DMS114 treated with DMSO at 0.1 percent for 48 hours (cell line): Measurements from ENCODE around the gene TRIP11.
"Not testable (repeated sequence)": the region's sequence is repeated elsewhere in the genome, so short reads cannot be mapped to it uniquely, and the experiment has no call there.

Experiments used
- DNase-seq: peaks from one replicate; lab custom pipeline; 2025; ENCODE audit not compliant: unreplicated experiment; lab: John Stamatoyannopoulos, UW

Gene TRIP11

DNA sequence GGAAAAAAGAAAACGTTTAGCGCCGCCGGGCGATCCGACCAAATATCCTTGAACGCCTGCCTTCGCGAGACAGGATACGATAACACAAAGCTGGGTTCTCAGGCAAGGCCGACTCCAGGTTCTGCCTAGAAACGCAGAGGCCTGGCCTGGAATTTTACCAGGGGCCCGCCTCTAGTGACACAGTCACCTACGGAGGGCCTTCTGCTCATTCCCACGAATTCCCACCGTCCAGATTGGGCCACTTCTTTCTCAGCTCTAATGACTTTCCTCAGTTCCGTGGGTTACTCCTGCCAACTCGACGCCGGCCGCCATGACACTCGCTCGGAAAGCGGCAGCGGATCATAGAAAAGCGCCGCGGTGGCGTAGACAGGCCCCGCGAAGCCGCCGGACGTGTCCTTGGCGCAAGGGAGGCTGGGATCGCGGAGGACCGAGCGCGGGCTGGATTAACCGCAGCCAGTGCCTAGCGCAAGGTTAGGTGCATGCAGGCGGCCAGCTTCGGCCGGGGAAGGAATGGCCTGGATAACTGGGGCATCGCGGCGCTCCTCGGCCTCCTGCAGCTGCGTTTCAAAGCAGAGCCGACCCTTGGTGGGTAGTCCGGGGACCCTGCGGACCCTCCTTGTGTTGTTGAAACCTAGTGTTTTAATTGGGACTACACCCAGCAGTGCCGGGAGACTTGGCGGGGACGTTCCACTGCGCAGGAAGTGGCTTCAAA, at the start of gene TRIP11:
Gene TRIP11, minus strand, starts transcription at position 341 of the 712 bp plus-strand sequence. CDS start 374 bp downstream, outside the sequence.
- DNase-seq, result peak; percentile 81

DNA sequence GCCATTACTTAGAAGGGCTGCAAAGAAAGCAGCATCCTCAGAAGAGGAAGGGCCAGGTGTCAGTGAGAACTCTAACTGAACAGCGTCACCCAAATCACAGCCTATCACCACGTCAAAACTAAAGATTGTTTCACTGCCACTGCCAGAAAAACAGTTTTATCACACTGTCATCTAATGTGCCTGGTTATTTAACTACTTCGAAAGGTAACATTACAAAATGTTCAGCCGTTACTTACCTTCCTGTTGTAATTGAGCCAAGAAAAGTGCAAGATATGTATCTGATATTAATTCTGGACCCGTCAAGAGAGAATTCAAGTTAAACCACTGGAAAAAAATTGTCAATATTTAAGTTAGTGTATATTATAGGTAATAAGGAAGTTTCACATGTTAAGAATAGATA, 48.6 kb upstream of the TRIP11 start:
- DNase-seq, result no peak

DNA sequence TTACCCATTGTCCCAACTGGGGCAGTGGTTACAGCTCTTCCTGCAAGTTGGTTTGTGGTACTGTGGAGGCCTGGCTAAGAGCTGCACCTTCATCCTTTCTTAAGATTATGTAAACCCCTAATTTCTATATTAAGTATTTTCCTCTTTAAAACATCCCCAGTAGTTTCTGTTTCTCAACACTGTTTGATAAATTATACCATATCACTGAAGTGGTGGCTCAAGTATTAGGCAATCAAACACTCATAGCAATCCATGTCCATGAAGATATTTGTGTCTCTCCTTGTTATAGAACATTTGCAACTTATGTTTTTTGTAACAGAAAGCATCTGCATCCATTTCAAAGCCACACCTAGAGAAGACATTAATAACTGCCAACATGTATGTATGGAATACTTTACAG, 34.7 kb upstream of the TRIP11 start:
- DNase-seq, result no peak

DNA sequence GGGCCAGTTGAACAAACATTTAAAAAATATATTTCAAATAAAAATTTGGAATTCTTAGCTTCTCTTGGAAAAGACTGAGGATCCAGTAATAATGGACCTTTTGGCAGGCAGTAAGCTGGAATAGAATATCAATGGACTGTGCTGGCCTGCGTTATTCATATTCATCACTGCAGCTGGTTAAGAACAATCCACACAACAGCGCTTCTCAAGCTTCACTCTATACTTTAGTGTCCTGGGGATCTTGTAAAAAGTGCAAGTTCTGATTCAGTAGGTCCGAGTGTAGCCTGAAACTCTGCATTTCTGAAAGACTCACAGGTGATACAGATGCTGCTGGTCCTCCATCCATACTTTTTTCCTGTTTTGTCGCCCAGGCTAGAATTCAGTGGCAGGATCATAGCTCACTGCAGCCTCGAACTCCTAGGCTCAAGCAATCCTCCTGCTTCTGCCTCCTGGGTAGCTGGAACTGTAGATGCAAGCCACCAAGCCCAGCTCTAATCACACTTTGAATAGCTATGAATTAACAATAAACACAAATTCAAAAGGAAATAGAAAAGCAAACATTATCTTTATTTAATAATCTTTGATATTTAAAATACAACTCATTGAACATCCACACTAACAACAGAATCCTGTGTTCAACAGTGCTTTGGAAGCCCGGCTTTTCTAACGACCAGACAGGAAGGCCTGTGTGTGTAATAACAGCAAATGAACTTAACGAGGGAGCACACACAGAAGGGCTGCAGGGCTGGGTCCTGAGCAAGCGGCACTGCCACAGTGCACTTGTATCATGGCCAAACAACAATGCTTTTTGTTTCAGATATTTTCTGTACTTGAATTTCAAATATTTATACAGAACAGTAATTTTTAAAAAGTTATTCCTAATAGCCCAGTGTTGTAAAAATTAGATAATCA, 18.4 kb upstream of the TRIP11 start:
- no peak for DNase-seq

DNA sequence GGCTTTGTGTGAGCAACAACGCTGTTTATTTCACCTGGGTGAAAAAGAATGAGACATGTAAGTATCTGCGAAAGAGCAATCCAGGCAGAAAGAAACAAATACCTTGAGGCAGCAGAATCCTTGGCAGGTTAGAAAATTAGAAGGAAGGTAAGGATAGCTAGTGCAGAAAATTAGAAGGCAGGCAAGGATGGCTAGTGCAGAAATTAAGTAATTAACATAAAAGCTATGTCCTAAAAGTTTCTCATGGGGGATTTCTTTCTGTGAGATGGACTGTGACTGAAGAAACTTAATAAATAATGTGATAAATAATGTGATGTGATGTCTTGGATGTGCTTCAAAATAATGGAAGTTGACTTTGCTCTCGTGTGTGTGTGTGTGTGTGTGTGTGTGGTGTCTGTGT, 9.9 kb upstream of the TRIP11 start:
- no peak for DNase-seq

DNA sequence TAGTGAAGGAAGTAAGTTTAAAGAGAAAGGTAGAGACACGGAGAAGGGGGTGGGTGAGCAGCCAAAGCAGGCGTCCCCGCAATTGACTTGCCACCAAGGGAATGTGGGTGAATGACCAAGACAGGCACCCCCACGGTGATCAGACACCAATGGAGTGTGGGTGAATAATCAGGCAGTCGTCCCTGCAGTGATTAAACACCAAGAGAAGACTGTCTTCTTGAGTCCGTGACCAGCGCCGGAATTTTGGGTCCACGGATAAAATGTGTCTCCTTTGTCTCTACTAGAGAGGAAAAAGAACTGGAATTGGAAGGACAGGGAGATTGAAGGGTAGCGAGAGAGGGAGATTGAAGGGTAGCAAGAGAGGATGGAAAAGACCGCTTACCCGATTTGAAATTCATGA, 9.4 kb upstream of the TRIP11 start:
- not testable (repeated sequence) for DNase-seq

DNA sequence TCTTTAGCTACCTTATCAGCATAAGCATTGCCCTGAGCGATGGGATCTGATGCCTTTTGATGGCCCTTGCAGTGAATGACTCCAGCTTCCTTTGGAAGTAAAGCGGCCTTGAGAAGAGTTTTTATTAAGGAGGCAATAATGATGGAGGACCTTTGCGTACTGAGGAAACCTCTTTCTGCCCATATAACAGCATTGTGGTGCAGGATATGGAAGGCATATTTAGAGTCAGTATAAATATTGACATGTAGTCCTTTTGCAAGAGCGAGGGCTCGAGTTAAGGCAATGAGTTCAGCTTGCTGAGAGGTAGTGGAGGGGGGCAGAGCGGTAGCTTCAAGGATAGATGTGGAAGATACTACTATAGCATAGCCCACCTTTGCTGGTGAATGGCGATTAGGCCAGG, 6.0 kb upstream of the TRIP11 start:
- DNase-seq, result not testable (repeated sequence)

DNA sequence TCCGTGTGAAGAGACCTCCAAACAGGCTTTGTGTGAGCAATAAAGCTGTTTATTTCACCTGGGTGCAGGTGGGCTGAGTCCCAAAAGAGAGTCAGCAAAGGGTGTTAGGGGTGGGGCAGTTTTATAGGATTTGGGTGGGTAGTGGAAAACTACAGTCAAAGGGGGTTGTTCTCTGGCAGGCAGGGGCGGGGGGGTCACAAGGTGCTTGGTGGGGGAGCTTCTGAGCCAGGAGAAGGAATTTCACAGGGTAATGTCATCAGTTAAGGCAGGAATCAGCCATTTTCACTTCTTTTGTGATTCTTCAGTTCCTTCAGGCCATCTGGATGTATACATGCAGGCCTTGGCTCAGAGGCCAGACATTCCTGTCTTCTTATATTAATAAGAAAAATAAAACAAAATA, 1.9 kb upstream of the TRIP11 start:
- DNase-seq, result not testable (repeated sequence)

DNA sequence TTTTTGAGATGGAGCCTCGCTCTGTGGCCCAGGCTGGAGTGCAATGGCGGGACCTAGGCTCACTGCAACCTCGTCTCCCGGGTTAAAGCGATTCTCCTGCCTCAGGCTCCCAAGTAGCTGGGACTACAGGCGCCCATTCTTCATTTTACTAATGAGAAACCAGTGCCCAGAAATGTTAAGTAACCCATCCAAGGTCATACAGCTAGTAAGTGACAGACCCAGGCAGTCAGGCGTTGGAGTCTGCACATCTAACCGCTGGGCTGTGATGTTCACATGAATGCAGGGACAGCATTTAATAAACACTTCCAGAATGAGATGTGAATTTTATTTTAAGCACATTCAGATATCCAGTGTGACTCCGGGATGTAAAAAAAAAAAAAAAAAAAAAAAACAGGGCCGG, 1.3 kb upstream of the TRIP11 start:
- DNase-seq, result no peak

DNA sequence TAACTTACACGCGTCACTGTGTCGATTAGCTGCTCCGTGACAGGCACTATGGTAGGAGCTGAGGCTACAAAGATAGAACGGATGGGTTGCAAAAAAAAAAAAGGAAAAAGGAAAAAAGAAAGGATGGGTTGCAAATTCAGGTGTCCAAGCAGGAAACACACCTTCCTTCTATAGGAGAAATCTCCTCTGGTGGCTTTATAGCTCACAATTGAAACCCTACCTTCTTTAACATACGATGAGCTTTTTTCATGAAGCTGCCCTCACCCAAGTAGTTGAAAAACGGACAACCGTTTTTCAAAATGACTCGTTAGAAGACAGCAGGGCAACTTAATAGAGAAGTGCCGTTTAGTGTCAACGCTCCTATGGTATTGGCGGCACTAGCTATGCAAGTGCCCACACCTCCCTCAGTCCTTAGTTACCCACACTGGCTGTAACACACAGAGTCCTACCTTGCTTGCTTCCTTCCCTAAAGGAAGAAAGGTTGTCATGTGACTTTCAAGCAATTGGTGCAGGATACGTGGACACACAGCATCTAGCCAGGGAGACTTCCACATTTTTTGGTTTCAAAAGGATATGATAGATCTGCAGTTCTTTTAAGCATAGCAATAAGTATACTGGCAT, 682 bp upstream of the TRIP11 start:
- peak; percentile 7 for DNase-seq

DNA sequence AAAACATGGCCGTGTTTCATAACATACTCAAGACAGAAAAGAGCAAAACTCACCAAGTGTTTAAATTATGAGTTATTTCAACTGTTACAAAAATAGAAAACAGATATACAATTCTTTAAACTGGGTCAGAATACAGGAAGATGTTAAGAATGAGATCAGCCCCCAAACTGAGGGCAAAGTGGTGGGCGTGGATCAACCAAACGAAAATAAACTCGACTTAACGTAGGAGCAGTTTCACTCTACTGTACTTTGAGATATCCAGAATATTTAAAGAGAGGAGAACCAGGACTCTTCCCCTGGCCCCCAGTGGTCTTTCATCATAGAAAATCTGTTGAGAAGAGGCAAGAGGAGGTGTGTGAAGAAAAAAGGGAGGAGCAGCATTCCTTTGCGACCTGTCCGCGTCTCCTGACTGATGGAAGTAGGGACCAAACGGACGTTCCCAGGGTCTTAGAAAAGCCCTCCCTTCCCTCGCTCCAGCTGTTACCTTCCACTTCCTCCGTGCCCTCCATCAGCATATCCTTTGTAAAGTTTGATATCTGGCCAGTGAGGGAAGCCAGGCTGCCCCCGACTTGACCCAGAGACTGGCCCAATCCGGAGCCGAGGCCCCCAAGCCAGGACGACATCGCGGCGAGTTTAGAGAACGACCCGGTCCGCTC, 668 bp downstream of the TRIP11 start:
- DNase-seq, result peak; percentile 33

DNA sequence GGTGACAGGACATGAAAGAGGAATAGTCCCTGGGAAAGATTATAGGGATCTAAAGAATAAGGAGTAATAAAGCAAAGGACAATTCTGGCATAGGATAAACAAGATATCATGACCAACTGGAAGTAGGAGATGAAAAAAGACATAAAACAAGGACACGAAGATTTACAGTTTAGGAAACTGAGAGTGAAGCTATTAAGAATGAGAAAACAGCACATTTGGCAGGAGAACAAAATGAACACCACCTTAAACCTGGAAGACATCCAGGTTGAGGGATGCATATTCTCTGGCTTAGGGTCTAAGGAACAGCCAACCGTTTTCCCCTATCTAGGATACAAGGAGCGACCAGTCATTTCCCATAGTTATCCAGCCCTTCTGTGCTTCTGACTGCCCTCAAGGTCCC, 1.9 kb downstream of the TRIP11 start:
- DNase-seq, result no peak

DNA sequence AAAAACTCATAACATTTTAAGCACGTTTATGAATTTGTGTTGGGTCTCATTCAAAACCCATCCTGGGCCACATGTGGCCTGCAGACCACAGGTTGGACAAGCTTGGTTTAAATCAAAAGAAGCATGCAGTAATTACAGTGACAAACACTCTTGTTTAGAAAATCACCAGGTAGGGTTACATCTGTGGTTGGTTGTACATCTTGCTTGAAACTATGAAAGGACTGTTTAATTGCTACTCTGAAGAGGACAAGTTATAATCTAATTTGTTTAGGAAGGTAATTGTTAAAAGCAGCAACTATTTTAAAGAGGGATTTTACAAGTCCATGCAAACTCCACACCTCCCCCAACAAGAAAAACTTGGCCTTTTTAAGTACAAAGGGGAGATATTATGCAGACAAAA, 4.0 kb downstream of the TRIP11 start:
- DNase-seq, result no peak

DNA sequence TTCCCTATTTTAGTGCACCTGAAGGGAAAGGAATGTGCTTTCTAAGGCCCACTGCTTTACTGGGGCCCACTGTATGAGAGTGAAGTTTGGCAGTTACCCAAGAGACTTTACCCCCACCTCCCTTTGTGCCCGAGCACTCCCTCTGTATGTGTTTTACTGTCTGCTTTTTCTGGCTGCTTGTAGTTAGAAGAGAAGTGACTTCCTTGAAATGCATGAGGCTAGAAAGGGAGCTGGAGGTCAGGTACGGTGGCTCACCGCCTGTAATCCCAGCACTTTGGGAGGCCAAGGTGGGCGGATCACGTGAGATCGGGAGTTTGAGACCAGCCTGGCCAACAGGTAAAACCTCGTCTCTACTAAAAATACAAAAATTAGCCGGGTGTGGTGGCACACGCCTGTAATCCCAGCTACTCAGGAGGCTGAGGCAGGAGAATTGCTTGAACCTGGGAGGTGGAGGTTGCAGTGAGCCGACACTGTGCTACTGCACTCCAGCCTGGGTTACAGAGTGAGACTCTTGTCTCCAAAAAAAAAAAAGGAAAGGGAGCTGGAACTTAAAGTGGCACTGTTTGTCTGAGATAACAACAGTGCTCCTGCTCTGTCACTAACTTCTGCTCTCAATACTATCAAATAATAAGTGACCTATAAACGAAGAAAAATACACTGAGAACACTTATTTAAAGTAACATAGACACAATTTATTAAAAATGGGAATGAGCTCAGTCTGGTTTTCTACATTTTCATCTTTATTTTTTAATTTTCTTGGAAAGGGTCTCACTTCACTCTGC, 5.8 kb downstream of the TRIP11 start:
- no peak for DNase-seq

DNA sequence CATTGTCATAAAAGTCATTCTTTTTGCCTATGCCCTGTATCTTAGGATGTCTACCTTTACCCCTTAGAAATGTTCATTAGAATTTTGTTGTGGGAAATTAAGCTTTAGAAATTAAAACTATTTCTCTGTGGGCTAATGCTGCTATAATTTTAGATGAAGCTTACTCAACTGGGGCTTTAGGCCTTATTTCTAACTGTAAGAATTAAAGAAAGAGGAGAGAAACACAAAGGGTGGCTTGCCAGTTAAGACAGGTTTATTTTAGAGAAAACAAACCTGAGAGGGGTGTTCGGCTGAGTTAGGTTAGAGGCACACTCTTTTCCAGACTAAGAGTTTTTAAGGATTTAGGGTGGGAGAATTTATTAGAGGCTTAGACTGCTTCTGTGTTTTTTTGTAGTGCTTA, 6.4 kb downstream of the TRIP11 start:
- no peak for DNase-seq

DNA sequence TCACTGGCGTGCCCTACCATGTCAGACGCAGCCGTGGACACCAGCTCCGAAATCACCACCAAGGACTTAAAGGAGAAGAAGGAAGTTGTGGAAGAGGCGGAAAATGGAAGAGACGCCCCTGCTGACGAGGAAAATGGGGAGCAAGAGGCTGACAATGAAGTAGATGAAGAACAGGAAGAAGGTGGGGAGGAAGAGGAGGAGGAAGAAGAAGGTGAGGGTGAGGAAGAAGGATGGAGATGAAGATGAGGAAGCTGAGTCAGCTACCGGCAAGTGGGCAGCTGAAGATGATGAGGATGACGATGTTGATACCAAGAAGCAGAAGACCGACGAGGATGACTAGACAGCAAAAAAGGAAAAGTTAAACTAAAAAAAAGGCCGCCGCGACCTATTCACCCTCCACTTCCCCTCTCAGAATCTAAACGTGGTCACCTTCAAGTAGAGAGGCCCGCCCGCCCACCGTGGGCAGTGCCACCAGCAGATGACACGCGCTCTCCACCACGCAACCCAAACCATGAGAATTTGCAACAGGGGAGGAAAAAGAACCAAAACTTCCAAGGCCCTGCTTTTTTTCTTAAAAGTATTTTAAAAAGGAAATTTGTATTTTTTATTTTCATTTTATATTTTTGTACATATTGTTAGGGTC, 13.2 kb downstream of the TRIP11 start:
- no peak for DNase-seq

DNA sequence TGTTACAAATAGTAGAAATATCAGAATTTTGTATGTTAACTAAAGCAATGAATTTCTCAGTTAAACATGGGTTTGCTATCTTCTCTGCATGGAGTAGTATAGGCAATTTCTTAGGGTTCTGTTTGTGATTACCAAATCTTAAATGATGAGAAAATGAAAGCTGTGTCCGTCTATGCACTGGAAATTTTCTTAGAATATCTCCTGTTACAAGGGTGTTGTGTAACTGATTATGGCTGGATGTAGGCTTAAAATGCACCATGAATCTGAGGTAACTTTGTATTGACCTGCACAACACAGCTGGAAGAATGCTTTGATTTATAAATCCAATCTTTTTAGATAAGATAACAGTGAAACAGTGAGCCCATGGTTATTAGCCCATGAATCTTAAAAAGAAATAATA, 17.8 kb downstream of the TRIP11 start:
- DNase-seq, result no peak

DNA sequence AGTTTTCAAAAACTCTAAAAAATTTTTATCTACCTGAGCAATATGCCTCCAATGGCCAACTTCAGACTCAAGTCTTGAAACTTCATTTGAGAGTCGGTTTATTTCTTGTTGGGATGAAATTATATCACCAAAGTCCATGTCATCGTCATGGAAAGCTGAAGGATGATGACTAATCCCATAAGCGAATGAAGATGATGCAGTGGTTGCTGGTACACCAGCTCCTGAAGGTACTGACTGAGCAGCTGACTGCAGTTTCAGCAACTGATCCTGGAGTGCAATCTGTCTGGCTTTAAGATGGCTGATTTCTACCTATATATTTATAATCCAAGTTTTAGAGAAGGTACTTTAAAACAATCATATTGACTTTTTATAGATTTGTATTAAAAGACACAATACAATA, 18.3 kb downstream of the TRIP11 start:
- no peak for DNase-seq

DNA sequence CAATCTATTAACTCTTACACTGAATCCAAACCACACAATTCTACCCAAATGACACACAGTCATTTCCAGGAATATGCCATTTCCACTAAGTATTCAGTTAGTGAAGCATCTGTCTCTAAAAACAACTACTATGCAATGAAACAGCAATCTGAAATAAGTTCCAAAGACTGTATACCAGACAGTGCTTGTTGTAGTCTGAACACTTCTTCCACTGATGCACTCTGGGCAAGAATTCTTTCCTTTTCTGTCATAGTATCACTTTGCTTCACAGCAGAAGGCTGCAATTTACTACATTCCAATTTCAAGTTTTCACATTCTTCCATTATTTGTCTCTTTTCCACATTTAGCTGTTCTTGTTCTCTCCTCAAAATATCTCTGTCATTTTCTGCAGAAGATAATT, 25.8 kb downstream of the TRIP11 start:
- no peak for DNase-seq

DNA sequence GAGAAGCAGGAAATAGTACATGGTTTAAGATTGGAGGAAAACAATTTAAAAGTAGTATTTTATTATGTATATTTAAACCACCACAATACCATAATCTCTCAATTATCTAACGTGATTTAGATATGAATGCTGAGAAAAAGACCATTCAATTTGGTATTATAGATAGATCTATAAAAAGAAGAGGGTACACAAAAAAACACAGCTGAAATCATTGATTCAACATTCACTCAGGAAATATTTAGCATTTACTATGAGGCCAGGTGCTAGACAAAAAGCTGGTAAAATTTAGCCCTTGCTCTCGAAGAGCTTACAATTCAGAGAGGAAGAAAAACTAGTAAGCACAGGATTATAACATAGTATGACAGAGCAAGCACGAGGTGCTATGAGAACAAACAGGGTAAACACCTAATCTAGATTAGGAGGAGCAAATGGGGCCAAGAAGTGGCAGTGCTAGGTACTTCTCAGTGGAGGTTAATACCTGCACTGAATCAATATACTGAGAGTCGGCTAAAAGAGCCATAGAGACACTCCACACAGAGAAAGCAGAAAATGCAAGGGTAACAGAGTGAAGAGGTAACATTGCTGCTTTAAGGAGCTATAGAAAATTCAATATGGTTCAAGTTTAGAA, 27.6 kb downstream of the TRIP11 start:
- DNase-seq, result no peak
